GM19240 (cell line): ENCODE measurements around the gene EPN1.
"Not testable (repeated sequence)": the region's sequence is repeated elsewhere in the genome, so short reads cannot be mapped to it uniquely, and the experiment has no call there.

Experiments used
- DNase-seq: peaks from one replicate; pipeline ENCODE4 v3.0.0; 2011; ENCODE audit warnings: low spot score; ENCODE audit not compliant: insufficient read length

The EPN1 gene

DNA sequence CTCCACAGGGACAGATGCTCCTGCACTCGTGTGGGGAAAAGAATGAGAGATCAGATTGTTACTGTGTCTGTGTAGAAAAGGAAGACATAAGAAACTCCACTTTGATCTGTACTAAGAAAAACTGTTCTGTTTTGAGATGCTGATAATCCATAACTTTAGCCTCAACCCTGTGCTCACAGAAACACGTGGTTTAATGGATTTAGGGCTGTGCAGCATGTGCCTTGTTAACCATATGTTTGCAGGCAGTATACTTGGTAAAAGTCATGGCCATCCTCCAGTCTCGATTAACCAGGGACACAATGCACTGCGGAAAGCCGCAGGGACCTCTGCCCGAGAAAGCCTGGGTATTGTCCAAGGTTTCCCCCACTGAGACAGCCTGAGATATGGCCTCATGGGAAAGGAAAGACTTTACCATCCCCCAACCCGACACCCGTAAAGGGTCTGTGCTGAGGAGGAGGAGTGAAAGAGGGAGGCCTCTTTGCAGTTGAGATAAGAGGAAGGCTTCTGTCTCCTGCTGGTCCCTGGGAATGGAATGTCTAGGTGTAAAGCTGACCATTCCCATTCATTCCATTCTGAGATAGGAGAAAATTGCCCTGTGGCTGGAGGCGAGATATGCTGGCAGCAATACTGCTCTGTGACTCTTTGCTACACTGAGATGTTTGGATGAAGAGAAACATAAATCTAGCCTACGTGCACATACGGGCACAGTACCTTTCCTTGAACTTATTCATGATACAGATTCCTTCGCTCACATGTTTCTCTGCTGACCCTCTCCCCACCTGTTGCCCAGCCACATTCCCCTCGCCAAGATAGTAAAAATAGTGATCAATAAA, 43.1 kb downstream of the EPN1 start:
- not testable (repeated sequence) for DNase-seq

DNA sequence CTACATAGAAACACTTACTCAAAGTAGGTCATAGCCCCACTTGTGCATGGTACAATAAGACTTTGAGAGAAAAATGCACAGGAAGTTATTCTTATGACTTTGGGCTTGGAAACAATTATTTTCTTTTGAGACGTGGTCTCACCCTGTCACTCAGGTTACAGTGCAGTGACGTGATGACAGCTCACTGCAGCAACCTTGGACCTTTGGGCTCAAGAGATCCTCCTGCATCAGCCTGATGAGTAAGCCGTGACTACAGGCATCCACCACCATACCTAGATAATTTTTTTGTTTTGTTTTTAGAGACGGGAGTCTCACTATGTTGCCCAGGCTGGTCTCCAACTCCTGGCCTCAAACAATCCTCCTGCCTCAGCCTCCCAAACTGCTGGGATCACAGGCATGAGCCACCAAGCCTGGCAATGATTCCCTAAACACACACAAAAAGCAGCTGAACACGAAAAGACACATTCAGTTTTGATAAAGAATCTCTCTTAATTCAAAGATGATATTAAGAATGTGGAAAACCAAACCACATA, 45.3 kb downstream of the EPN1 start:
- DNase-seq = no peak

DNA sequence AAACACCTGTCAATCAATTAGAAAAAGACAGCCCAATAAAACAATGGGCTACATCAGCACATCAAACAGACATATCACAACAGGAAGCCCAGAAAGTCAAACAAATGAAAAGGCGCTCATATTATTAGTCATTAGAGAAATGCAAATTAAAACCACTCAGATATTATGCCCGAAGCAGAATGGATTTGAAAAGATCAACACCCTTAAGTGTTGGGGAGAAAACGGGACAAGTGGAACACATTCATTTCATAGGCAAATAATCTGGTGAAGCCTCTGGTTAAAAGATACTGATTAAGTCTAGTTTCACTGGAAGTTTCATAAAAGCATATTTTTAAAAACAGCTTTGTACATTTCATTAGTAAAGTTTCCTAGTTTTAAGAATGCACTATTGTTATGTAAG, 45.8 kb downstream of the EPN1 start:
- DNase-seq = no peak

DNA sequence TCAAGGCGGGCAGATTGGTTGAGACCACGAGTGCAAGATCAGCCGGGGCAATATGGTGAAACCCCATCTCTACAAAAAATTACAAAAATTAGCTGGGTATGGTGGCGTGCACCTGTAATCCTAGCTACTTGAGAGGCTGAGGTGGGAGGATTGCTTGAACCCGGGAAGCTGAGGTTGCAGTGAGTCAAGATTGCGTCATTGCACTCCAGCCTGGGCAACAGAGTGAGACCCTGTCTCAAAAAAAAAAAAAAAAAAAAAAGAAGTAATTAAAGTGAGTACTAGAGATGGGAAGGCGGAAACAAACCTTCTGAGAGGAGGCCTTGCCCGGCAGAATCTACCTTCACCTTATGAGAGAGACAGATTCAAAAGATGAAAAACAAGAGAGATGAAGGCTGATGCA, 48.5 kb downstream of the EPN1 start:
- no peak for DNase-seq

DNA sequence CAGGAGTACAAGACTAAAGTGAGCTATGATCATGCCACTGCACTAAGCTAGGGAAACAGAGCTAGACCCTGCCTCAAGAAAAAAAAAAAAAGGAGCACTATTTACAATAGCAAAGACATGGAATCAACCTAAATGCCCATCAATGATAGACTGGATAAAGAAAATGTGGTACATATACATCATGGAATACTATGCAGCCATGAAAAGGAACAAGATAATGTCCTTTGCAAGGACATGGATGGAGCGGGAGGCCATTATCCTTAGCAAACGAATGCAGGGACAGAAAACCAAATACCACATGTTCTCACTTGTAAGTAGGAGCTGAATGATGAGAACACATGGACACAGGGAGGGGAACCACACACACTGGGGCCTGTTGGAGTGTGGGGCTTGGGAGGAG, 55.4 kb downstream of the EPN1 start:
- not testable (repeated sequence) for DNase-seq

DNA sequence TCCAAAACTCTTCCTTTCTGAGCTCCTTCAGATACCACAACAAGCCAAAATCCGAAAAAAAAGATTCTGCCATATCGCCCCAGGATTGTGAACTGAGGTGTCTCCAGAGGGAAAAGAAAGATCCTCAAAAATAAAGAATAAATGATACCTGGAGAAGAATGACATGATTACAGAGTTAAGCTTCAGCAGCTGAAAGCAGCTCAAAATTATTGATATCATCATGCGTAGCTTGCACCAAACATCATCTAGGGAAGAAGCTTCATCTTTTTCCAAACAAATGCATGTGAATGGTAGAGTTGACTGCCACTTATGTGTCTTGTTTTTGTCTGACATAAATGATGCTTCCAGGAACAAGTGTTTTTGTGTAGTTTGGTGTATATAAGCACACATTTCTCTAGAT, 63.3 kb downstream of the EPN1 start, which contains the start of gene NLRP9:
Gene NLRP9, minus strand, starts transcription at position 101 of the 400 bp plus-strand sequence. Its CDS starts 28 bp downstream, at position 73.
- no peak for DNase-seq

DNA sequence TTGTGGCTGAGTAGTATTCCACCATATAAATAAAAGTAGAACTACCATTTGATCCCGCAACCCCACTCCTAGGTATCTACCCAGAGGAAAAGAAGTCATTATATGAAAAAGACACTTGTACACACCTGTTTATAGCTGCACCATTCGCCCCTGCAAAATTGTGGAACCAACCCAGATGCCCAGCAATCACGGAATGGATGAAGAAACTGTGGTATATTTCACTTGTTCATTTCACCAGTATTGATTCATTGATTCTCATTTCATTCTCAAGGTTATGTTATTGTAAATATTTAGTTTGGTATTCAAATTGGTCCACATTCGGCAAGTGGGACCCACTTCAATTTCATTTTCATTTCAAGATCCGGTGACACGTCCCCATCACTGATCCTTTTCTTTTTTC, 75.7 kb downstream of the EPN1 start:
- no peak for DNase-seq

DNA sequence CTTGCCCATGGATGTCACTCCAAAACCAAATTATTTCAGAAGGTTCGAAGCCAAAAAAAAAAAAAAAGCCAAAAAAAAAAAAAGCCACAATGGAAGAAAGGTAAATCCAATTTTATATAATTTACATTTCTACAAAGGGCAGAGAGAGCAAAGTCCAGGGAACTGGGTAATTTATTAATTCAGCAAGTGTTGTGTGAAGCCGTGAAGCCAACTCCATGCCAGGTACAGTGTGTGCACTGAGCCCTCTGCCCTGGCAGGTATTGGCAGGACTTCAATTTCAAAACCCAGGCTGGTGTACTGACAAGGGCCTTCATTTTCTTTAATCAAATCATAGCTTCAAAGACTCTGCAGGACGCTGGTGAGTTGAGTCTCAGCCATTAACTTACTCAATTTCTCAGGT, 78.4 kb downstream of the EPN1 start:
- DNase-seq = no peak

DNA sequence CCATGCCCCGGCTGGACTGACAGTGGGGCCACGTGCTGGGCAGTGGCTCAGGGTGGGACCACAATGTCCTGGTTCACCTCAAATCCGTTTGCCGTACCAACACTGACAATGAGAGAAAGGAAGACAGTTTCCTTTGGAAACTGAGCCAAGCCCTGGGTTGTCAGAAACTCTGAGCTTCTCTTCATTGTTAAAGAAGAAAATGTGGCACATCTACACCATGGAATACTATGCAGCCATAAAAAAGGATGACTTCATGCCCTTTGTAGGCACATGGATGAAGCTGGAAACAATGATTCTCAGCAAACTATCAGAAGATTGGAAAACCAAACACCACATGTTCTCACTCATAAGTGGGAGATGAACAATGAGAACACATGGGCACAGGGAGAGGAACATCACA, 81.8 kb downstream of the EPN1 start:
- not testable (repeated sequence) for DNase-seq

DNA sequence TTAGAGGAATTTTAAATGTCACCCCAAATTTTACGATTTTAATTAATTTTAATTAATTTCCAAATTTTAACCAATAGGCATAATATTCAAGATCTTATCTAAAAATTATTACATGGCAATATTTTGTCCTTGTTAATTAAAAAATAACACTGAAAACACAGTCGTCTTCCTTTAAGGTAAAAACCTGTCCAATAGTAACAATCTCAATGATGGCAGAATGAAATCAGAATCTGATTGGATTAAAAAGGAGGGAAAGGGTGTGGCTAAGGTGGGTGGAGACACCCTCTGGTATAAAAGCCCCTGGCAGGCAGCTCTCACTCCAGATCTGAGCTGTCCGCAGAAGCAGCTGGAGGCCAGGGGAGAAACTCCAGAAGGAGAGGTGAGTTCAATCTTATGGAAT, 83.8 kb downstream of the EPN1 start, which contains the start of gene RFPL4A:
Gene RFPL4A, plus strand, starts transcription at position 301 of the 400 bp plus-strand sequence. CDS start 2,704 bp downstream, outside the sequence.
- not testable (repeated sequence) for DNase-seq
